Measurements from ENCODE around the gene USP6.
"Not testable (repeated sequence)": the region's sequence is repeated elsewhere in the genome, so short reads cannot be mapped to it uniquely, and the experiment has no call there.

DNA sequence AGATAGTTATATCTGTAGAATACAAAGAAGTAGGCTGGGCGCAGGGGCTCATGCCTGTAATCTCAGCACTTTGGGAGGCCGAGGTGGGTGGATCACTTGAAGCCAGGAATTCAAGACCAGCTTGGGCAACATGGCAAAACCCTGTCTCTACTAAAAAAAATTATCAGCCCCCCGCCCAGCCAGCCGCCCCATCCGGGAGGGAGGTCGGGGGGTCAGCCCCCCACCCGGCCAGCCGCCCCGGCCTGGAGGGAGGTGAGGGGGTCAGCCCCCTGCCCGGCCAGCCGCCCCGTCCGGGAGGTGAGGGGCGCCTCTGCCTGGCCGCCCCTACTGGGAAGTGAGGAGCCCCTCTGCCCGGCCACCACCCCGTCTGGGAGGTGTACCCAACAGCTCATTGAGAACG, 27.0 kb downstream of the USP6 start:
- TF ChIP-seq, protein P1, sequence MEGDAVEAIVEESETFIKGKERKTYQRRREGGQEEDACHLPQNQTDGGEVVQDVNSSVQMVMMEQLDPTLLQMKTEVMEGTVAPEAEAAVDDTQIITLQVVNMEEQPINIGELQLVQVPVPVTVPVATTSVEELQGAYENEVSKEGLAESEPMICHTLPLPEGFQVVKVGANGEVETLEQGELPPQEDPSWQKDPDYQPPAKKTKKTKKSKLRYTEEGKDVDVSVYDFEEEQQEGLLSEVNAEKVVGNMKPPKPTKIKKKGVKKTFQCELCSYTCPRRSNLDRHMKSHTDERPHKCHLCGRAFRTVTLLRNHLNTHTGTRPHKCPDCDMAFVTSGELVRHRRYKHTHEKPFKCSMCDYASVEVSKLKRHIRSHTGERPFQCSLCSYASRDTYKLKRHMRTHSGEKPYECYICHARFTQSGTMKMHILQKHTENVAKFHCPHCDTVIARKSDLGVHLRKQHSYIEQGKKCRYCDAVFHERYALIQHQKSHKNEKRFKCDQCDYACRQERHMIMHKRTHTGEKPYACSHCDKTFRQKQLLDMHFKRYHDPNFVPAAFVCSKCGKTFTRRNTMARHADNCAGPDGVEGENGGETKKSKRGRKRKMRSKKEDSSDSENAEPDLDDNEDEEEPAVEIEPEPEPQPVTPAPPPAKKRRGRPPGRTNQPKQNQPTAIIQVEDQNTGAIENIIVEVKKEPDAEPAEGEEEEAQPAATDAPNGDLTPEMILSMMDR (IDR thresholded peaks at IDR 0.05), result not testable (repeated sequence)
- TF ChIP-seq POLR2A (IDR thresholded peaks at IDR 0.05), result not testable (repeated sequence)
